ENCODE measurements around the gene ZNF668.

GRCh38 chr16:31043898-31044481 lies 30.1 kb downstream of the ZNF668 start:
- no peak for TF ChIP-seq ZNF8 (CRISPR knock-in tag; IDR thresholded peaks at IDR 0.05)
- TF ChIP-seq ZFP30 (CRISPR knock-in tag; IDR thresholded peaks at IDR 0.05), result no peak
- TF ChIP-seq ZC3H10 (CRISPR knock-in tag; IDR thresholded peaks at IDR 0.05), result no peak
- no peak for TF ChIP-seq RARB (CRISPR knock-in tag; IDR thresholded peaks at IDR 0.05)
- no peak for TF ChIP-seq SNAI2 (CRISPR knock-in tag; IDR thresholded peaks at IDR 0.05)
- no peak for TF ChIP-seq BACH2 (CRISPR knock-in tag; IDR thresholded peaks at IDR 0.05; ENCODE audit: borderline replicate concordance)
- no peak for TF ChIP-seq TCF4 (CRISPR knock-in tag; IDR thresholded peaks at IDR 0.05; ENCODE audit: borderline replicate concordance)
- TF ChIP-seq ZNF70 (CRISPR knock-in tag; IDR thresholded peaks at IDR 0.05), result no peak
- TF ChIP-seq PATZ1 (CRISPR knock-in tag; IDR thresholded peaks at IDR 0.05; ENCODE audit: borderline replicate concordance), result no peak
- no peak for TF ChIP-seq OSR1 (CRISPR knock-in tag; IDR thresholded peaks at IDR 0.05)
- TF ChIP-seq CSDC2 (CRISPR knock-in tag; IDR thresholded peaks at IDR 0.05), result no peak
- no peak for TF ChIP-seq GLIS3 (CRISPR knock-in tag; IDR thresholded peaks at IDR 0.05)
